ENCODE measurements around the gene SLC39A5. TPM values are rescaled to one million over a fixed set of nuclear protein-coding genes. Genes with fewer than 3 reads are reported as not detected.
"Not testable (repeated sequence)": the region's sequence is repeated elsewhere in the genome, so short reads cannot be mapped to it uniquely, and the experiment has no call there.

Gene SLC39A5
- total RNA-seq, 1 donor from 2014 or later, result not detected

GRCh38 chr12:56257491-56258067 lies 27.7 kb downstream of the SLC39A5 start:
- peak overlapping the region; percentile 89 for H3K27ac ChIP-seq (ENCODE audit: low read depth, low read length)
- peak overlapping the region; percentile 77 to 94 (median 83) for H3K9ac ChIP-seq (ENCODE audit: low read depth in 1 of 3, low read length in 3 of 3)
- peaks cover 32 to 44% (median 38%) of the 10 kb centered on the region in 3 donors for H3K36me3 ChIP-seq (ENCODE audit: control insufficient read depth in 3 of 3, insufficient read depth in 3 of 3, low read length in 3 of 3)
- peaks cover 40 to 49% (median 43%) of the 10 kb centered on the region in 3 donors for H3K4me1 ChIP-seq (ENCODE audit: control insufficient read depth in 3 of 3, insufficient read depth in 3 of 3, low read length in 3 of 3)
- no peaks in the 10 kb centered on the region for H3K27me3 ChIP-seq (ENCODE audit: control insufficient read depth in 3 of 3, insufficient read depth in 3 of 3, low read length in 3 of 3)
- H3K9me3 ChIP-seq (ENCODE audit: control insufficient read depth in 3 of 3, low read length in 3 of 3), result no peaks in the 10 kb centered on the region
- H3K4me3 ChIP-seq (ENCODE audit: low read length in 3 of 3), result peak overlapping the region; percentile 83 to 90 (median 84)

- H3K9me3 ChIP-seq (ENCODE audit: control insufficient read depth in 3 of 3, low read length in 3 of 3), result no peaks in the 10 kb centered on the region
- H3K9ac ChIP-seq (ENCODE audit: low read depth in 1 of 3, low read length in 3 of 3), result peak within 1 kb of the TSS; percentile 78 to 94 (median 88)
- peak within 1 kb of the TSS; percentile 89 for H3K27ac ChIP-seq (ENCODE audit: low read depth, low read length)
- H3K4me1 ChIP-seq (ENCODE audit: control insufficient read depth in 3 of 3, insufficient read depth in 3 of 3, low read length in 3 of 3), result peaks cover 40 to 49% (median 43%) of the 10 kb centered on the region in 3 donors
- peak within 1 kb of the TSS; percentile 84 to 90 (median 84) for H3K4me3 ChIP-seq (ENCODE audit: low read length in 3 of 3)
- H3K36me3 ChIP-seq (ENCODE audit: control insufficient read depth in 3 of 3, insufficient read depth in 3 of 3, low read length in 3 of 3), result peaks cover 26 to 37% (median 32%) of the 10 kb centered on the region in 3 donors
- H3K27me3 ChIP-seq (ENCODE audit: control insufficient read depth in 3 of 3, insufficient read depth in 3 of 3, low read length in 3 of 3), result no peaks in the 10 kb centered on the region
Measured at GRCh38 chr12:56258068-56258819, 28.4 kb downstream of the SLC39A5 start, which contains the start of gene ANKRD52. Gene ANKRD52 (minus strand): TSS chr12:56258384. CDS start chr12:56258269, 115 bp downstream.

DNA sequence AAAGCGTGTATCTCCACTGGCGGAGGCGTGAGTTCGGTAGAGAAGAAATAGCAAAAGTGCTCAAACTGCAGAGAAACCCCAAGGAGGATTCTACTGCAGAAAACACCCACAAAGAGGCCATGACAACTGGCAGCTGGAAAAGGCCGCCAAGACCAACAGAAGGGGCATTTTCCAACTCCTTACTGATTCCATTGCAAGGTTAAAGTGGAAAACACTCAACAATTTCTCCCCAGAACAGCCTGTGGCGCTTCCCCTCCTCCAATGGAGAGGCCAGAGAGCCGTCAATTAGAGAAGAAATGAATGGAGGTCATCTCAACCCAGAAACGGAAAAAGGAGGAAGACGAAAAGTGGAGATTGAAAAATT lies 29.0 kb downstream of the SLC39A5 start:
- H3K27me3 ChIP-seq (ENCODE audit: control insufficient read depth in 3 of 3, insufficient read depth in 3 of 3, low read length in 3 of 3), result no peaks in the 10 kb centered on the region
- H3K4me3 ChIP-seq (ENCODE audit: low read length in 3 of 3), result peak overlapping the region; percentile 84 to 90 (median 84)
- peaks cover 20 to 31% (median 26%) of the 10 kb centered on the region in 3 donors for H3K36me3 ChIP-seq (ENCODE audit: control insufficient read depth in 3 of 3, insufficient read depth in 3 of 3, low read length in 3 of 3)

DNA sequence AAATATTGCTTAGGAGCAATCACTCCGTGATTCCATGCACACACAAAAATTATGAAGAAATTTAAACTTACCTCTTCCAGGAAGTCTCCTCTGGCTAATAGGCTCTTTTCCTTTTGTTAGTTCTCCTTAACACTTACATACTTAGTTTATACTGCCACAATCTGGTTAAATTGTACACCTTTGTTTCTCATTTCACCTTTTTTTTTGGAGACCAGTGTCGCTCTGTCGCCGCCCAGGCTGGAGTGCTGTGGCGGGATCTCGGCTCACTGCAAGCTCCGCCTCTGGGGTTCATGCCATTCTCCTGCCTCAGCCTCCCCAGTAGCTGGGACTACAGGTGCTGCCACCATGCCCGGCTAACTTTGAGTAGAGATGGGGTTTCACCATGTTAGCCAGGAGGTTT lies 30.5 kb downstream of the SLC39A5 start:
- H3K4me3 ChIP-seq (ENCODE audit: low read length in 3 of 3), result peak overlapping the region in 1 of 3 donors; percentile 22
- peaks cover 6 to 17% (median 13%) of the 10 kb centered on the region in 3 donors for H3K36me3 ChIP-seq (ENCODE audit: control insufficient read depth in 3 of 3, insufficient read depth in 3 of 3, low read length in 3 of 3)
- H3K27ac ChIP-seq (ENCODE audit: low read depth, low read length), result peak overlapping the region; percentile 85
- H3K9me3 ChIP-seq (ENCODE audit: control insufficient read depth in 3 of 3, low read length in 3 of 3), result no peaks in the 10 kb centered on the region
- peaks cover 40 to 49% (median 43%) of the 10 kb centered on the region in 3 donors for H3K4me1 ChIP-seq (ENCODE audit: control insufficient read depth in 3 of 3, insufficient read depth in 3 of 3, low read length in 3 of 3)
- H3K27me3 ChIP-seq (ENCODE audit: control insufficient read depth in 3 of 3, insufficient read depth in 3 of 3, low read length in 3 of 3), result no peaks in the 10 kb centered on the region
- H3K9ac ChIP-seq (ENCODE audit: low read depth in 1 of 3, low read length in 3 of 3), result no peak overlapping the region

More for the DNA sequence above, 29.0 kb downstream of the SLC39A5 start:
- H3K4me1 ChIP-seq (ENCODE audit: control insufficient read depth in 3 of 3, insufficient read depth in 3 of 3, low read length in 3 of 3), result peaks cover 40 to 49% (median 43%) of the 10 kb centered on the region in 3 donors
- H3K9ac ChIP-seq (ENCODE audit: low read depth in 1 of 3, low read length in 3 of 3), result peak overlapping the region; percentile 78 to 94 (median 88)
- peak overlapping the region; percentile 89 for H3K27ac ChIP-seq (ENCODE audit: low read depth, low read length)
- no peaks in the 10 kb centered on the region for H3K9me3 ChIP-seq (ENCODE audit: control insufficient read depth in 3 of 3, low read length in 3 of 3)

DNA sequence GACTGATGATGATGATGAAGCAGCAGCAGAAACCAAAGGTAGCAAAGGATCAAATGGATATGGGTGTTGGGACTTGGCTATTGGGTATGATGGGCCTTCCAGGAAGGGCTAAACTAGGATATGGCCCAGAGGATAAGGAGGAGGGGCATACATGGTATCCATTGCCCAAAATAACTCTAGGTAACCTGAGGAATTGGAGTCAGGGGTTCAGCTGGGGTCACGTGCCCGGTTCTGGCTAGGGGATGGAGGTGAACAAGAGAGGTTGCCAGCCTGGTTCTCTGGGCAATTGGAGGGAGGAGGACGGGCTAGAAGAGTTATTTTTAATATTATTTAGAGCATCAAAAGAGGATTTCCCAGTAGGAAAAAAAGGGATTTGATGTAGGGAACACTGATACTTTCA lies 31.1 kb downstream of the SLC39A5 start:
- no peaks in the 10 kb centered on the region for H3K27me3 ChIP-seq (ENCODE audit: control insufficient read depth in 3 of 3, insufficient read depth in 3 of 3, low read length in 3 of 3)
- H3K4me1 ChIP-seq (ENCODE audit: control insufficient read depth in 3 of 3, insufficient read depth in 3 of 3, low read length in 3 of 3), result peaks cover 35 to 44% (median 41%) of the 10 kb centered on the region in 3 donors
- peaks cover under 1 to 12% (median 8%) of the 10 kb centered on the region in 3 donors for H3K36me3 ChIP-seq (ENCODE audit: control insufficient read depth in 3 of 3, insufficient read depth in 3 of 3, low read length in 3 of 3)
- H3K9ac ChIP-seq (ENCODE audit: low read depth in 1 of 3, low read length in 3 of 3), result peak overlapping the region in 1 of 3 donors; percentile 10
- H3K4me3 ChIP-seq (ENCODE audit: low read length in 3 of 3), result peak overlapping the region in 1 of 3 donors; percentile 29
- peak overlapping the region; percentile 85 for H3K27ac ChIP-seq (ENCODE audit: low read depth, low read length)
- no peaks in the 10 kb centered on the region for H3K9me3 ChIP-seq (ENCODE audit: control insufficient read depth in 3 of 3, low read length in 3 of 3)

- Histone ChIP-seq H3K27me3 (ENCODE audit: control insufficient read depth in 3 of 3, insufficient read depth in 3 of 3, low read length in 3 of 3) (no peaks in the 10 kb centered on the region), H3K4me1 (ENCODE audit: control insufficient read depth in 3 of 3, insufficient read depth in 3 of 3, low read length in 3 of 3) (peaks cover 33 to 42% (median 38%) of the 10 kb centered on the region in 3 donors), H3K36me3 (ENCODE audit: control insufficient read depth in 3 of 3, insufficient read depth in 3 of 3, low read length in 3 of 3) (peaks cover 0 to 5% (median 2%) of the 10 kb centered on the region in 3 donors), H3K9ac (ENCODE audit: low read depth in 1 of 3, low read length in 3 of 3) (peak overlapping the region in 2 of 3 donors; percentile 8 to 14), H3K9me3 (ENCODE audit: control insufficient read depth in 3 of 3, low read length in 3 of 3) (no peaks in the 10 kb centered on the region), H3K4me3 (ENCODE audit: low read length in 3 of 3) (peak overlapping the region in 1 of 3 donors; percentile 13), H3K27ac (ENCODE audit: low read depth, low read length) (peak overlapping the region; percentile 85)
Measured at GRCh38 chr12:56261503-56262232, 31.8 kb downstream of the SLC39A5 start.

- H3K27ac ChIP-seq (ENCODE audit: low read depth, low read length); H3K36me3 ChIP-seq (ENCODE audit: control insufficient read depth in 3 of 3, insufficient read depth in 3 of 3, low read length in 3 of 3); H3K9me3 ChIP-seq (ENCODE audit: control insufficient read depth in 3 of 3, low read length in 3 of 3); H3K4me3 ChIP-seq (ENCODE audit: low read length in 3 of 3); H3K9ac ChIP-seq (ENCODE audit: low read depth in 1 of 3, low read length in 3 of 3); H3K27me3 ChIP-seq (ENCODE audit: control insufficient read depth in 3 of 3, insufficient read depth in 3 of 3, low read length in 3 of 3): not testable (repeated sequence)
- H3K4me1 ChIP-seq (ENCODE audit: control insufficient read depth in 3 of 3, insufficient read depth in 3 of 3, low read length in 3 of 3), result peaks cover 26 to 41% (median 35%) of the 10 kb centered on the region in 3 donors
Measured at GRCh38 chr12:56262955-56263354, 33.1 kb downstream of the SLC39A5 start.

DNA sequence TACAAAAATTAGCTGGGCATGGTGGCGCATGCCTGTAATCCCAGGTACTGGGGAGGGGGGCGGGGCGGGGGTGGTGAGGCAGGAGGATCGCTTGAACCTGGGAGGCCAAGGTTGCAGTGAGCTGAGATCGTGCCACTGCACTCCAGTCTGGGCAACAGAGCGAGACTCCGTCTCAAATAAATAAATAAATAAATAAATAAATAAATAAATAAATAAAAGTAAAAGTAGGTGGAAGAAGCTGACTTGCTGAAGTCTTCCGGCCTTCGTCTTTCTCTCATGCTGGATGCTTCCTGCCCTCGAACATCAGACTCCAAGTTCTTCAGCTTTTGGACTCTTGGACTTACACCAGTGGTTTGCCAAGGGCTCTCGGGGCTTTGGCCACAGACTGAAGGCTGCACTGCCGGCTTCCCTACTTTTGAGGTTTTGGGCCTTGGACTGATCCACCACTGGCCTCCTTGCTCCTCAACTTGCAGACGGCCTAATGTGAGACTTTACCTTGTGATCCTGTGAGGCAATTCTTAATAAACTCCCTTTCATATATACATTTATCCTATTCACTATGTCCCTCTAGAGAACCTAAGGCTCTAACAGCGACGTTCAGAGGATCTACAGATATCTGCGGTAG lies 36.3 kb downstream of the SLC39A5 start:
- Histone ChIP-seq H3K36me3 (ENCODE audit: control insufficient read depth in 3 of 3, insufficient read depth in 3 of 3, low read length in 3 of 3) (peaks cover 17 to 24% (median 17%) of the 10 kb centered on the region in 3 donors), H3K9ac (ENCODE audit: low read depth in 1 of 3, low read length in 3 of 3) (peak overlapping the region; percentile 87 to 98 (median 93)), H3K27ac (ENCODE audit: low read depth, low read length) (peak overlapping the region; percentile 98), H3K4me3 (ENCODE audit: low read length in 3 of 3) (peak overlapping the region; percentile 88 to 98 (median 93)), H3K4me1 (ENCODE audit: control insufficient read depth in 3 of 3, insufficient read depth in 3 of 3, low read length in 3 of 3) (peaks cover 37 to 55% (median 41%) of the 10 kb centered on the region in 3 donors)
- not testable (repeated sequence) for H3K9me3 ChIP-seq (ENCODE audit: control insufficient read depth in 3 of 3, low read length in 3 of 3); H3K27me3 ChIP-seq (ENCODE audit: control insufficient read depth in 3 of 3, insufficient read depth in 3 of 3, low read length in 3 of 3)

GRCh38 chr12:56266693-56267442 lies 37.0 kb downstream of the SLC39A5 start, which contains the start of gene COQ10A:
Gene COQ10A (plus strand): TSS chr12:56266942. CDS start chr12:56267119, 177 bp downstream.
- peak within 1 kb of the TSS; percentile 87 to 98 (median 93) for H3K9ac ChIP-seq (ENCODE audit: low read depth in 1 of 3, low read length in 3 of 3)
- no peaks in the 10 kb centered on the region for H3K9me3 ChIP-seq (ENCODE audit: control insufficient read depth in 3 of 3, low read length in 3 of 3)
- no peaks in the 10 kb centered on the region for H3K27me3 ChIP-seq (ENCODE audit: control insufficient read depth in 3 of 3, insufficient read depth in 3 of 3, low read length in 3 of 3)
- H3K4me1 ChIP-seq (ENCODE audit: control insufficient read depth in 3 of 3, insufficient read depth in 3 of 3, low read length in 3 of 3), result peaks cover 40 to 55% (median 42%) of the 10 kb centered on the region in 3 donors
- H3K36me3 ChIP-seq (ENCODE audit: control insufficient read depth in 3 of 3, insufficient read depth in 3 of 3, low read length in 3 of 3), result peaks cover 17 to 28% (median 22%) of the 10 kb centered on the region in 3 donors
- H3K27ac ChIP-seq (ENCODE audit: low read depth, low read length), result peak within 1 kb of the TSS; percentile 98
- H3K4me3 ChIP-seq (ENCODE audit: low read length in 3 of 3), result peak within 1 kb of the TSS; percentile 88 to 98 (median 93)
